Brain microvascular endothelial cell (primary cell): ENCODE results near the gene PEPD.

Source experiments
- DNase-seq: peaks from one replicate; pipeline ENCODE4 v3.0.0-alpha.2; 2020
- H3K27ac ChIP-seq: fragments of 250-450 bp; sonication (Bioruptor Pico); 2 replicates; pipeline ENCODE4 v1.5.1; 2020; ENCODE audit warnings: mild to moderate bottlenecking, moderate library complexity
- H3K27me3 ChIP-seq: fragments of 250-450 bp; sonication (Bioruptor Pico); replicated peaks from 2 replicates; pipeline ENCODE4 v1.5.1; 2020; ENCODE audit warnings: mild to moderate bottlenecking
- H3K36me3 ChIP-seq: fragments of 250-450 bp; sonication (Bioruptor Pico); replicated peaks from 2 replicates; pipeline ENCODE4 v1.5.1; 2020; ENCODE audit warnings: mild to moderate bottlenecking
- H3K4me3 ChIP-seq: 2 replicates; pipeline ENCODE4 v1.5.1; 2011; ENCODE audit warnings: low read depth, mild to moderate bottlenecking, control low read depth, low read length, moderate library complexity
- in situ Hi-C: cut with HindIII; loops from 2 replicates; pipeline ENCODE4 v1.10.0; 2017; ENCODE audit warnings: low sequenced_read_pairs, low pct_ligation_motif_present
- TF ChIP-seq, protein P1 (sequence below): IDR thresholded peaks from 2 replicates; pipeline ENCODE4 v1.5.1; 2011; ENCODE audit warnings: low read depth, mild to moderate bottlenecking, moderate library complexity, low read length, control low read depth, inconsistent platforms; ENCODE audit errors: missing control alignments

PEPD gene

DNA sequence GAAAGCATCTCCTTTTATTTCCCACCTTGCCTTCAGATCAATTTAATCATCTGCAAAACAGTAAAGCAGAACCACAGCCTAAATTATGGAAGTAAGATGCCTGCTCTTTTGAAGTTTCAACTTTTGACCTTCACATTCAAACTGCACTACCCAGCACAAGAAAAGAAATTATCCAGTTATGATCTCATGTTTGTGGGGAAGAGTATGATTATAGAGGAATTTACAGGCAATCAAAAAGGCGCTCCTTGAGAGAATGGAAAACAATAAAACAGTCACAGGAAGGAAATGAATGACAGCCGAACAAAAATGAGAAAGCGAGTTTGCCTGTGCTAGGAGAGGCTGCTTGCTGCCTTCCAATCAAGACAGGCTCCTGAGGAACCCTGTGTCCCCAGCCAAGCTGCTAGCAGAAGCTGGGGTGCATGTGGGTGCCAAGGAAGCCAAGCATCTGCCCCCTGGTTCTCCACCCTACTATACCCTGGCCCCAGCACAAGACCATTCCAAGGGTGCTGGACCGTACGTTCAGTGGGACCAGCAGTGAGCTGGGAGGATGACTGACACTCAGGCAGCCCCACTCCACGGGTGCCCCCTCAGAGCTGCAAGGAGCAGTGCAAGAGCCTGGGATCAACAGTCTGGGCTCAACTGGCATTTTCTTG lies 47.8 kb downstream of the PEPD start:
- in situ Hi-C loops, result no loop called here
- H3K27me3 ChIP-seq, result no peaks in the 10 kb centered on the region
- H3K36me3 ChIP-seq, result peaks cover 5% of the 10 kb centered on the region
- peak overlapping the region; percentile 96 for H3K27ac ChIP-seq
- TF ChIP-seq, protein P1, sequence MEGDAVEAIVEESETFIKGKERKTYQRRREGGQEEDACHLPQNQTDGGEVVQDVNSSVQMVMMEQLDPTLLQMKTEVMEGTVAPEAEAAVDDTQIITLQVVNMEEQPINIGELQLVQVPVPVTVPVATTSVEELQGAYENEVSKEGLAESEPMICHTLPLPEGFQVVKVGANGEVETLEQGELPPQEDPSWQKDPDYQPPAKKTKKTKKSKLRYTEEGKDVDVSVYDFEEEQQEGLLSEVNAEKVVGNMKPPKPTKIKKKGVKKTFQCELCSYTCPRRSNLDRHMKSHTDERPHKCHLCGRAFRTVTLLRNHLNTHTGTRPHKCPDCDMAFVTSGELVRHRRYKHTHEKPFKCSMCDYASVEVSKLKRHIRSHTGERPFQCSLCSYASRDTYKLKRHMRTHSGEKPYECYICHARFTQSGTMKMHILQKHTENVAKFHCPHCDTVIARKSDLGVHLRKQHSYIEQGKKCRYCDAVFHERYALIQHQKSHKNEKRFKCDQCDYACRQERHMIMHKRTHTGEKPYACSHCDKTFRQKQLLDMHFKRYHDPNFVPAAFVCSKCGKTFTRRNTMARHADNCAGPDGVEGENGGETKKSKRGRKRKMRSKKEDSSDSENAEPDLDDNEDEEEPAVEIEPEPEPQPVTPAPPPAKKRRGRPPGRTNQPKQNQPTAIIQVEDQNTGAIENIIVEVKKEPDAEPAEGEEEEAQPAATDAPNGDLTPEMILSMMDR, result no peak
- H3K4me3 ChIP-seq, result no peak overlapping the region
- DNase-seq, result peak; percentile 45

GRCh38 chr19:33472691-33473652 lies 48.6 kb downstream of the PEPD start:
- Histone ChIP-seq H3K36me3 (peaks cover 5% of the 10 kb centered on the region), H3K27me3 (no peaks in the 10 kb centered on the region), H3K4me3 (no peak overlapping the region), H3K27ac (peak overlapping the region; percentile 96)
- DNase-seq, result peak; percentile 96
- in situ Hi-C loops, result no loop called here
- TF ChIP-seq, protein P1, result peak; percentile 38

GRCh38 chr19:33472226-33472625 lies 49.4 kb downstream of the PEPD start:
- H3K27me3 ChIP-seq, result no peaks in the 10 kb centered on the region
- TF ChIP-seq, protein P1, result no peak
- H3K36me3 ChIP-seq, result peaks cover 3% of the 10 kb centered on the region
- no peak overlapping the region for H3K4me3 ChIP-seq
- DNase-seq, result no peak
- H3K27ac ChIP-seq, result peak overlapping the region; percentile 96
- in situ Hi-C loops, result no loop called here

GRCh38 chr19:33471111-33471996 lies 50.2 kb downstream of the PEPD start:
- Histone ChIP-seq H3K36me3 (no peaks in the 10 kb centered on the region), H3K4me3 (no peak overlapping the region), H3K27me3 (no peaks in the 10 kb centered on the region), H3K27ac (no peak overlapping the region)
- in situ Hi-C loops, result no loop called here
- DNase-seq, result no peak
- TF ChIP-seq, protein P1, result no peak

DNA sequence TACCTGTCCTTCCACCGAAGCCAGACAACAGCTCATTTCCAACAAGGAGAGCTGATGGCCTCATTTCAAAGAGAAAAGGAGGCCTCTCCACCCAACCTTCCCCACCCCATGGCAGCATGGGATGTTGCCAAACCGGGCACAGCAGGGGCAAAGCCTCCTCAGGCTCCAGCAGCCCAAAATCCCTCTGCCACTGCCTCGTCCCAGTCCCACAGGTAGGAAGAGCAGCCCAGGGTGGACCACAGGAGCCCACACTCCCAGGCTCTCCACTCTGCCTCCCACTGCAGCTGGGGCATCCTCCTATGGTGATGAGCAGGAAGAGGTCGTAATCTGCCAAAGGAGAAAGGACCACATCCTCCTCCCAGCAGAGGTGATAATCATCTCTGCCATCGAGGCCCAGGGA lies 50.9 kb downstream of the PEPD start:
- H3K27me3 ChIP-seq, result no peaks in the 10 kb centered on the region
- TF ChIP-seq, protein P1, result no peak
- no peaks in the 10 kb centered on the region for H3K36me3 ChIP-seq
- no peak for DNase-seq
- H3K27ac ChIP-seq, result no peak overlapping the region
- in situ Hi-C loops, result no loop called here
- H3K4me3 ChIP-seq, result no peak overlapping the region
